HG03108 (cell line): ENCODE results near the gene UTF1.
"Not testable (repeated sequence)": the region's sequence is repeated elsewhere in the genome, so short reads cannot be mapped to it uniquely, and the experiment has no call there.

Experiments
- ATAC-seq: cut with Tn5 transposase; IDR thresholded peaks from one replicate; pipeline ENCODE4 v1.9.1; 2021; ENCODE audit warnings: moderate library complexity; ENCODE audit not compliant: unreplicated experiment

The UTF1 gene

DNA sequence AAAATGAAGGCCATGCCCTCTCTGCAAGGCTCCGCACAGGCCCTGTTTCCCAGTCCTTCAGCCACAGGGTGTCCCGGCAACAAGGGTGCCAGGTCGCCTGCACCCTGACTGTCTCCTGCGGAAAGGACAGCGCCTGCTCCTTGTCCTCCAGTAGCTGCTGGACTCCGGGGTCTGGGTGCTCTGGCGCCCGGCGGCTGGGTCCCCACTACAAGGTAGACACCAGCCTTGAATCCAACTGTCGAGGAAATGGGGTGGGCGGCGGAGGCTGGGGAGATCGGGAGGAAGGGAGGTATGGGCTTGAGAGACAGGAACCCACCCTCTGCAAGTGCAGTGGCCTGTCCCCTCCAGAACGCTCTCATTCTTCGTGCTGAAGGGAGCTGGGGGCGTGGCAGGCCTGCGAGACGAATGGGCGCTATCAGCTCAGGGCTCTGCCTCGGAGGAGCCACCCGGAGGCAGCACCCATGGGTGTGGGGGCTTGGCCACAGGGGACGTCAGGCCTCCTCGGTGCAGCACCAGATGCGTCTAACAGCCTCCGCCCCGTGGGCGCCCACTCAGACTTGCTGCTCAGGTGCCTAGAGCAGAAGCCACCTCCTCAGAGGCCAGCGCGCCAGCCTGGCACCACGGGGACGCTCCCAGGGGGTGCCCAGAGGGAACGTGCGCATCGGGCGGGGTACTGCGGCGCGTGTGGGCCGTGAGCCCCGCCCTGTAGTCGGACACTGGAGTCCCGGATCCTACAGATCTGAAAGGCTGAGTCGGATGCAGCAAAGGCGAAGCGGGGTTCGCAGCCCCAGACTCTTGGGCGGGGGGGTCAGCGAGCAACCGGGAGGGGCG lies 31.1 kb downstream of the UTF1 start:
- ATAC-seq: peak; percentile 32

DNA sequence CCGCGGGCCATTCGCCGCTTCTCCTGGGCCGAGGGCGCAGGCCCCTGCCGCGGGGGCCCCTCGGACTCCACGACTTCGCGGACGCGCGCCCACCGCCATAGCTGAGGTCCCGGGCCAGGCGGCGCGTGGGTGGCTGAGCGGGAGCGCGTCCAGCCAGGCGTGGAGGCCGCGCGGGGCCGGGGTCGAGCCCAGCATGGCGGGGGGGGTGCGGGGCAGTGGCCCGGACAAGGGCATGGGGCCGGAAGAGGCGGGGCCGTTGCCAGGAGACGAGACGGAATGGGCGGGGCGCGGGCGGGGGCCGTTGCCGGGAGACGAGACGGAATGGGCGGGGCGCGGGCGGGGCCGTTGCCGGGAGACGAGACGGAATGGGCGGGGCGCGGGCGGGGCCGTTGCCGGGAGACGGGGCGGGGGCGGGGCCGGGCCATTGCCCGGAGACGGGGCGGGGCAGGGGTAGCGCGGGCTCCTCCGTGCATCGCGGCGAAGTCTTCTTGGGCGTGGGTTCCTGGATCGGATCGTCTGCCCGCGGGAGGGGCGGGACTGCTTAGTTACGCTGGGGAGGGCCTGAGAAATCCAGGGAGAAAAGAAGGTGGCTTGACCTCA lies 31.8 kb downstream of the UTF1 start:
- ATAC-seq: peak; percentile 51

GRCh38 chr10:133262696-133263095 lies 32.7 kb downstream of the UTF1 start:
- ATAC-seq: no peak

GRCh38 chr10:133263674-133264073 lies 33.7 kb downstream of the UTF1 start:
- ATAC-seq: no peak

- no peak for ATAC-seq
These were observed 34.4 kb downstream of the UTF1 start for GRCh38 chr10:133264461-133264860.

GRCh38 chr10:133265052-133265451 lies 35.0 kb downstream of the UTF1 start:
- not testable (repeated sequence) for ATAC-seq

DNA sequence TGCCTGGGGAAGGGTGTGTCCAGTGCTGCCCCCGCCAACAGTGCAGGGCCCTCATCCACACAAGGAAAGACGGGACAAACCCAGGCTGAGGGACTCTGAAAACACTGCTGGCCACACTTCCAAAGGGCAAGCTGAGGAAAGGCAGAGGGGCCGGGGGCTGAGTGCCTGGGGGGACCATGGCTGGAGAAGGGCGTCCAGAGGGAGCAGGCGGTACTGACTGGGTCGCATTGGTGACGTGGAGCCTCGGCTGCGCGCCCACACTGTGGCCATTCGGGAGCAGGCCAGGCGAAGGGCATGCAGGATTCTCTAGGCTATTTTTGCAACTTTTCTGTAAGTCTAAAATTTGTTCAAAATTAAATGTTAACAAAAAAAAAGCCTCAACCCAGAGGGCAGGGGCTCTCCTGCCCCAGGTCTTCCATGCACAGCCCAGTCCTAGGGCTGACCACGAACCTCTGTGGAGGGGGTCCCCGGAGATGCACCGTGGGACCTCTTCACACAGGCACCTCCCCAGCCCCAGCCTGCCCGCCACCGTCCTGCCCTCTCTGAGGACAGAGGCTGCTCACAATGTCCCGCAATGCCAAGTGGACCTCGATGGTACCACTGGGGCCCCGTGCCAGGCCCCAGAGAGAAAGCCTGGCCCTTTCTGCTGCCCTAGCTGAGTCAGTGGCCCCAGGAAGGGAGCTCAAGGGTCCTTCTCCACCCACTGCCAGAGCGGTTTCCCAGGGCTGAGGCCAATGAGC lies 36.2 kb downstream of the UTF1 start:
- no peak for ATAC-seq

GRCh38 chr10:133267293-133267692 lies 37.3 kb downstream of the UTF1 start:
- no peak for ATAC-seq

- no peak for ATAC-seq
These were observed 37.8 kb downstream of the UTF1 start for GRCh38 chr10:133267829-133268228.

DNA sequence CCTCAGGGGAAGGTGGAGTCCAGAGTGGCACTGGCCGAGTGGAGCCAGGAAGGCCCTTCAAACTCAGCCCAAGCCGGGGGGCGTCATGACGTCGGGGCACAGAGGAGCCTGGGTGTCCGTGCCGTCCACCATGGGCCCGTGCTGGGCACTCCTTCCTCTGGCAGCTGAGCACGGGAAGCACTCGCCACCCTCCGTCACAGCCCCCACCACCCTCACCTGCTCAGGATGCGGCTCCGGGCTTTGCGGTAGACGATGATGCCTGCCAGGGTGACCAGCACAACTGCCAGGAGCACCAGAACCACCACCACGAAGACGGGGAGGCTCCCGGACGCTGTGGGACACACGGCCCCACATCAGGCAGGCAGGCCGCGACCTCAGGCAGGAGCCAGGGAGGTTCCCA lies 38.5 kb downstream of the UTF1 start:
- ATAC-seq: no peak

- ATAC-seq: no peak
These were observed 39.4 kb downstream of the UTF1 start for GRCh38 chr10:133269367-133269766.

GRCh38 chr10:133270204-133270603 lies 40.2 kb downstream of the UTF1 start:
- ATAC-seq: no peak

GRCh38 chr10:133270773-133271297 lies 40.8 kb downstream of the UTF1 start:
- no peak for ATAC-seq

GRCh38 chr10:133271521-133272300 lies 41.7 kb downstream of the UTF1 start:
- ATAC-seq: no peak

GRCh38 chr10:133272301-133272963 lies 42.4 kb downstream of the UTF1 start:
- no peak for ATAC-seq

- no peak for ATAC-seq
These were observed 43.0 kb downstream of the UTF1 start for GRCh38 chr10:133272964-133273420.

GRCh38 chr10:133273534-133274143 lies 43.6 kb downstream of the UTF1 start:
- ATAC-seq: no peak

- peak; percentile 52 for ATAC-seq
These were observed 45.0 kb downstream of the UTF1 start for GRCh38 chr10:133274751-133275683.

DNA sequence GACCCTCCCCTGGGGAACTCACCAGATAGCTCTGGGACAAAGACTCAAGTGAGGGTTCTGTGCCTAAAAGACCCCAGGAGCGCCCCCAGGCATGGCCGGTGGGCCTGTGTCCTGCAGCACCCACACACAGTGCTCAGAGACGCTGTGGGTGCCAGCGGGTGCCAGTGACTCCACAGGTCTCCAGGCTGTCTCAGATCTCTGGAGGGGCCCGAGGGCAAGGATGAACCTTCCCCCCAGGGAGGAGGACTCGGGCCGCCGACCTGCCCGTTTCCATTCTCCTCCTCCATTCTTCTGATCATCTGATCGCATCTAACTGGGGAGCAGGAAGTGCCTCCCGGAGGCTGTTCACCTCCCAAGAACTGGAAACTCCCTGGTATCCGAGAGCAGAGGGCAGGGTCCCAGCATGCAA lies 45.7 kb downstream of the UTF1 start:
- ATAC-seq: peak; percentile 25
